Breast epithelium (tissue), 4 donors: ENCODE results near the gene ACBD4. TPM values are rescaled to one million over a fixed set of nuclear protein-coding genes. Genes with fewer than 3 reads are reported as not detected.

ENCODE experiments used
- DNase-seq, 2 donors: peaks; one replicate each; pipeline ENCODE4 v3.0.0-alpha.2; 2019; ENCODE audit warnings: low spot score in 2 of 2
- H3K27ac ChIP-seq, 2 donors: fragments of 200-600 bp; sonication (generic) in 1 of 2; one replicate each; pipeline ENCODE4 v1.5.1; 2016 to 2019; ENCODE audit warnings: mild to moderate bottlenecking in 1 of 2
- H3K27me3 ChIP-seq, 2 donors: fragments of 200-600 bp; sonication (generic) in 1 of 2; one replicate each; pipeline versions ENCODE4 v1.5.1 to v1.6.0; 2017 to 2019; ENCODE audit warnings: control low read depth in 1 of 2, mild to moderate bottlenecking in 1 of 2
- H3K36me3 ChIP-seq: fragments of 200-600 bp; one replicate; pipeline ENCODE4 v1.5.1; 2019
- H3K4me1 ChIP-seq, 2 donors: fragments of 200-600 bp; sonication (generic); one replicate each; pipeline ENCODE4 v1.5.1; 2016 to 2019; ENCODE audit warnings: control low read depth in 1 of 2
- H3K4me3 ChIP-seq, 3 donors: fragments of 200-600 bp; sonication (generic); 1 replicate in 2 of 3; 2 replicates in 1 of 3; pipeline ENCODE4 v1.5.1; 2016 to 2019; ENCODE audit warnings: mild to moderate bottlenecking in 3 of 3, moderate library complexity in 2 of 3
- H3K9me3 ChIP-seq, 2 donors: fragments of 200-600 bp; sonication (generic) in 1 of 2; one replicate each; pipeline ENCODE4 v1.5.1; 2016 to 2019; ENCODE audit warnings: control low read depth in 1 of 2
- CTCF ChIP-seq, 3 donors: fragments of 450-650 bp; IDR thresholded peaks; one replicate each; pipeline ENCODE4 v1.5.1; 2016 to 2017; ENCODE audit warnings: antibody characterized with exemption in 3 of 3, mild to moderate bottlenecking in 3 of 3, moderate library complexity in 3 of 3
- POLR2A ChIP-seq: fragments of 450-650 bp; IDR thresholded peaks from one replicate; pipeline ENCODE4 v1.6.1; 2016; ENCODE audit warnings: antibody characterized with exemption, mild to moderate bottlenecking, moderate library complexity
- POLR2AphosphoS5 ChIP-seq, 3 donors: sonication (generic); formaldehyde crosslinking; IDR thresholded peaks; one replicate each; pipeline ENCODE4 v1.6.1; 2017; ENCODE audit warnings: antibody characterized with exemption in 3 of 3
- intact Hi-C: fragments of 100-400 bp; cut with DNase I; formaldehyde crosslinking; loops from one replicate; pipeline ENCODE4 v1.15.1; 2023; ENCODE audit warnings: low total_unique reads
- total RNA-seq, 3 donors: library from RNA; depleted of rRNA; stranded (reverse); fragments of >200 nt; gene quantifications; one replicate each; pipeline ENCODE4 v1.1.0, GENCODE V29; 2016

Gene ACBD4
- total RNA-seq, 3 donors from 2014 or later: 13.8 to 28.8 (median 15.7) TPM

GRCh38 chr17:45101883-45102811 is 33.3 kb upstream of the ACBD4 start:
- DNase-seq: peak in 1 of 2 donors; percentile 57
- Histone ChIP-seq H3K36me3 (peaks cover 16% of the 10 kb centered on the region), H3K9me3 (no peaks in the 10 kb centered on the region), H3K27me3 (no peaks in the 10 kb centered on the region), H3K4me1 (peaks cover 11 to 34% of the 10 kb centered on the region in 2 donors), H3K4me3 (no peak overlapping the region), H3K27ac (peak overlapping the region; percentile 68 to 87)
- TF ChIP-seq POLR2A: no peak
- no peak for TF ChIP-seq POLR2AphosphoS5 (IDR thresholded peaks at IDR 0.05)
- no peak for TF ChIP-seq CTCF (IDR thresholded peaks at IDR 0.05)
- intact Hi-C loops: loop anchor here (10.0 kb wide), 2 partner anchors 77 to 187 kb away; partner anchors contain the start of gene GFAP

- H3K4me1 ChIP-seq: peaks cover 11 to 32% of the 10 kb centered on the region in 2 donors
- intact Hi-C loops: loop anchor here (10.0 kb wide), 2 partner anchors 78 to 188 kb away; partner anchors contain the start of gene GFAP
Observed at GRCh38 chr17:45102856-45103255, 32.6 kb upstream of the ACBD4 start.

GRCh38 chr17:45103269-45103795 is 32.2 kb upstream of the ACBD4 start:
- Histone ChIP-seq H3K4me3 (no peak overlapping the region), H3K36me3 (peaks cover 16% of the 10 kb centered on the region), H3K4me1 (peaks cover 11 to 32% of the 10 kb centered on the region in 2 donors), H3K9me3 (no peaks in the 10 kb centered on the region), H3K27ac (peak overlapping the region; percentile 68 to 87), H3K27me3 (no peaks in the 10 kb centered on the region)
- TF ChIP-seq POLR2A: no peak
- no peak for TF ChIP-seq CTCF (IDR thresholded peaks at IDR 0.05)
- TF ChIP-seq POLR2AphosphoS5 (IDR thresholded peaks at IDR 0.05): no peak
- intact Hi-C loops: loop anchor here (10.0 kb wide), 2 partner anchors 79 to 189 kb away; partner anchors contain the start of gene GFAP
- DNase-seq: no peak

More at GRCh38 chr17:45102856-45103255, 32.6 kb upstream of the ACBD4 start:
- TF ChIP-seq CTCF (IDR thresholded peaks at IDR 0.05) (no peak), POLR2AphosphoS5 (IDR thresholded peaks at IDR 0.05) (no peak)
- Histone ChIP-seq H3K36me3 (peaks cover 16% of the 10 kb centered on the region), H3K9me3 (no peaks in the 10 kb centered on the region), H3K27me3 (no peaks in the 10 kb centered on the region), H3K4me3 (no peak overlapping the region), H3K27ac (peak overlapping the region; percentile 68 to 87)
- no peak for DNase-seq

- Histone ChIP-seq H3K27ac (peak overlapping the region in 1 of 2 donors; percentile 87), H3K27me3 (no peaks in the 10 kb centered on the region), H3K4me1 (peaks cover 7 to 31% of the 10 kb centered on the region in 2 donors), H3K36me3 (peaks cover 16% of the 10 kb centered on the region), H3K4me3 (no peak overlapping the region), H3K9me3 (no peaks in the 10 kb centered on the region)
- intact Hi-C loops: loop anchor here (10.0 kb wide), 2 partner anchors 79 to 189 kb away; partner anchors contain the start of gene GFAP
- TF ChIP-seq POLR2A (no peak), POLR2AphosphoS5 (IDR thresholded peaks at IDR 0.05) (no peak), CTCF (IDR thresholded peaks at IDR 0.05) (no peak)
- DNase-seq: no peak
Observed at GRCh38 chr17:45104029-45104428, 31.5 kb upstream of the ACBD4 start.
